KMS-11 (cell line): ENCODE results near the gene NDOR1.

ENCODE experiments used
- H2AFZ ChIP-seq: fragments of 200-600 bp; sonication (generic); 2 replicates; pipeline ENCODE4 v1.6.1; 2016; ENCODE audit warnings: antibody characterized with exemption, mixed run types, low read depth
- H3K27ac ChIP-seq: fragments of 200-600 bp; sonication (generic); 2 replicates; pipeline ENCODE4 v1.6.1; 2016; ENCODE audit warnings: mild to moderate bottlenecking, mixed run types
- H3K27me3 ChIP-seq: fragments of 200-600 bp; sonication (generic); 2 replicates; pipeline ENCODE4 v1.6.1; 2017; ENCODE audit warnings: mild to moderate bottlenecking, low read depth, mixed run types, moderate library complexity; ENCODE audit not compliant: insufficient read depth
- H3K36me3 ChIP-seq: fragments of 200-600 bp; sonication (generic); 2 replicates; pipeline ENCODE4 v1.6.1; 2017; ENCODE audit warnings: mild to moderate bottlenecking, mixed run types; ENCODE audit not compliant: insufficient read depth
- H3K4me1 ChIP-seq: fragments of 200-600 bp; sonication (generic); 2 replicates; pipeline ENCODE4 v1.6.1; 2016; ENCODE audit warnings: mild to moderate bottlenecking, low read depth, mixed run types; ENCODE audit not compliant: poor library complexity, severe bottlenecking
- H3K4me2 ChIP-seq: fragments of 200-600 bp; sonication (generic); 2 replicates; pipeline ENCODE4 v1.7.0; 2016; ENCODE audit warnings: mild to moderate bottlenecking, mixed run types
- H3K4me3 ChIP-seq: fragments of 200-600 bp; sonication (generic); IDR thresholded peaks from 2 replicates; pipeline ENCODE4 v1.6.1; 2017; ENCODE audit warnings: low read depth, low read length, mixed read lengths; ENCODE audit not compliant: insufficient read depth
- H3K79me2 ChIP-seq: fragments of 200-600 bp; sonication (generic); 2 replicates; pipeline ENCODE4 v1.6.1; 2016; ENCODE audit warnings: low read depth, mixed run types; ENCODE audit not compliant: insufficient read depth
- H3K9ac ChIP-seq: fragments of 200-600 bp; sonication (generic); 2 replicates; pipeline ENCODE4 v1.6.1; 2016; ENCODE audit warnings: mild to moderate bottlenecking, mixed run types
- H4K20me1 ChIP-seq: fragments of 200-600 bp; sonication (generic); 2 replicates; pipeline ENCODE4 v1.6.1; 2016; ENCODE audit warnings: mild to moderate bottlenecking, mixed run types; ENCODE audit not compliant: insufficient read depth
- CTCF ChIP-seq: fragments of 200-600 bp; sonication (generic); conservative IDR thresholded peaks from 2 replicates; pipeline ENCODE4 v1.6.1; 2017; ENCODE audit warnings: low read depth, mild to moderate bottlenecking, antibody characterized with exemption, low read length, moderate library complexity, mixed read lengths

NDOR1 gene

GRCh38 chr9:137159105-137160053, 46.1 kb upstream of the NDOR1 start:
- H3K36me3 ChIP-seq, result no peaks in the 10 kb centered on the region
- peak overlapping the region; percentile 63 for H3K4me2 ChIP-seq
- no peak for TF ChIP-seq CTCF
- H3K9ac ChIP-seq, result no peak overlapping the region
- peak overlapping the region; percentile 44; the same call in 1 of the 2 replicates for H2AFZ ChIP-seq
- H3K27me3 ChIP-seq, result peaks cover 13% of the 10 kb centered on the region; the same call in 1 of the 2 replicates
- H4K20me1 ChIP-seq, result no peaks in the 10 kb centered on the region
- no peak overlapping the region for H3K4me3 ChIP-seq
- H3K4me1 ChIP-seq, result peaks cover 40% of the 10 kb centered on the region
- H3K79me2 ChIP-seq, result no peaks in the 10 kb centered on the region
- no peak overlapping the region for H3K27ac ChIP-seq

- Histone ChIP-seq H3K36me3 (no peaks in the 10 kb centered on the region), H3K4me3 (no peak overlapping the region), H3K27ac (no peak overlapping the region), H3K4me1 (peaks cover 40% of the 10 kb centered on the region), H2AFZ (no peak overlapping the region), H3K27me3 (peaks cover 20% of the 10 kb centered on the region), H4K20me1 (no peaks in the 10 kb centered on the region), H3K79me2 (no peaks in the 10 kb centered on the region), H3K9ac (no peak overlapping the region), H3K4me2 (peak overlapping the region; percentile 63; the same call in 1 of the 2 replicates)
- no peak for TF ChIP-seq CTCF
These were observed 45.5 kb upstream of the NDOR1 start for GRCh38 chr9:137160054-137160425.

GRCh38 chr9:137160716-137161557, 44.6 kb upstream of the NDOR1 start:
- TF ChIP-seq CTCF, result no peak
- H3K4me1 ChIP-seq, result peaks cover 40% of the 10 kb centered on the region
- H3K27me3 ChIP-seq, result peaks cover 29% of the 10 kb centered on the region
- H4K20me1 ChIP-seq, result no peaks in the 10 kb centered on the region
- H3K27ac ChIP-seq, result no peak overlapping the region
- no peaks in the 10 kb centered on the region for H3K79me2 ChIP-seq
- no peak overlapping the region for H2AFZ ChIP-seq
- H3K4me2 ChIP-seq, result no peak overlapping the region
- no peak overlapping the region for H3K4me3 ChIP-seq
- H3K36me3 ChIP-seq, result no peaks in the 10 kb centered on the region
- no peak overlapping the region for H3K9ac ChIP-seq

GRCh38 chr9:137161558-137162486, 43.7 kb upstream of the NDOR1 start:
- no peaks in the 10 kb centered on the region for H3K79me2 ChIP-seq
- peaks cover 38% of the 10 kb centered on the region for H3K27me3 ChIP-seq
- H4K20me1 ChIP-seq, result no peaks in the 10 kb centered on the region
- no peak overlapping the region for H3K27ac ChIP-seq
- peaks cover 47% of the 10 kb centered on the region for H3K4me1 ChIP-seq
- no peak overlapping the region for H2AFZ ChIP-seq
- no peak for TF ChIP-seq CTCF
- H3K4me2 ChIP-seq, result no peak overlapping the region
- no peaks in the 10 kb centered on the region for H3K36me3 ChIP-seq
- H3K9ac ChIP-seq, result no peak overlapping the region
- no peak overlapping the region for H3K4me3 ChIP-seq
